Upper lobe of right lung (tissue), 1 donor: Measurements from ENCODE around the gene MAPK12. TPM values are rescaled to one million over a fixed set of nuclear protein-coding genes. Genes with fewer than 3 reads are reported as not detected.

ENCODE experiments used
- ATAC-seq: fragments of 200-7000 bp; cut with Tn5 transposase; one replicate; pipeline ENCODE4 v1.9.1; 2020; ENCODE audit warnings: mild to moderate bottlenecking, moderate library complexity
- DNase-seq: peaks from one replicate; pipeline ENCODE4 v3.0.0-alpha.2; 2020
- H3K27ac ChIP-seq: fragments of 200-600 bp; one replicate; pipeline ENCODE4 v1.8.0; 2022
- H3K27me3 ChIP-seq: fragments of 200-600 bp; one replicate; pipeline ENCODE4 v1.8.0; 2022; ENCODE audit warnings: mild to moderate bottlenecking
- H3K36me3 ChIP-seq: fragments of 200-600 bp; one replicate; pipeline ENCODE4 v1.8.0; 2022
- H3K4me1 ChIP-seq: fragments of 200-600 bp; one replicate; pipeline ENCODE4 v1.8.0; 2022
- H3K4me3 ChIP-seq: fragments of 200-600 bp; one replicate; pipeline ENCODE4 v1.8.0; 2022; ENCODE audit warnings: mild to moderate bottlenecking
- H3K9me3 ChIP-seq: fragments of 200-600 bp; one replicate; pipeline ENCODE4 v1.8.0; 2022
- intact Hi-C: fragments of 100-400 bp; cut with DNase I; formaldehyde crosslinking; loops from one replicate; pipeline ENCODE4 v1.11.0; 2022
- total RNA-seq: library from RNA; stranded (reverse); fragmentation: NEBNext Ultra II Directional; extraction: Animal tissue kit (Norgen Biotek cat#: 25700); gene quantifications from one replicate; pipeline ENCODE4 v1.2.1, GENCODE V29; 2021
- TF ChIP-seq, protein P1 (sequence below): fragments of 200-600 bp; IDR thresholded peaks from one replicate; pipeline ENCODE4 v1.8.0; 2022; ENCODE audit warnings: antibody characterized with exemption
- donor health status: DM: no; HTN: yes; CAD: no; lungs with severe emphysema.

Gene MAPK12
- total RNA-seq, 1 donor from 2014 or later = 22.2 TPM

DNA sequence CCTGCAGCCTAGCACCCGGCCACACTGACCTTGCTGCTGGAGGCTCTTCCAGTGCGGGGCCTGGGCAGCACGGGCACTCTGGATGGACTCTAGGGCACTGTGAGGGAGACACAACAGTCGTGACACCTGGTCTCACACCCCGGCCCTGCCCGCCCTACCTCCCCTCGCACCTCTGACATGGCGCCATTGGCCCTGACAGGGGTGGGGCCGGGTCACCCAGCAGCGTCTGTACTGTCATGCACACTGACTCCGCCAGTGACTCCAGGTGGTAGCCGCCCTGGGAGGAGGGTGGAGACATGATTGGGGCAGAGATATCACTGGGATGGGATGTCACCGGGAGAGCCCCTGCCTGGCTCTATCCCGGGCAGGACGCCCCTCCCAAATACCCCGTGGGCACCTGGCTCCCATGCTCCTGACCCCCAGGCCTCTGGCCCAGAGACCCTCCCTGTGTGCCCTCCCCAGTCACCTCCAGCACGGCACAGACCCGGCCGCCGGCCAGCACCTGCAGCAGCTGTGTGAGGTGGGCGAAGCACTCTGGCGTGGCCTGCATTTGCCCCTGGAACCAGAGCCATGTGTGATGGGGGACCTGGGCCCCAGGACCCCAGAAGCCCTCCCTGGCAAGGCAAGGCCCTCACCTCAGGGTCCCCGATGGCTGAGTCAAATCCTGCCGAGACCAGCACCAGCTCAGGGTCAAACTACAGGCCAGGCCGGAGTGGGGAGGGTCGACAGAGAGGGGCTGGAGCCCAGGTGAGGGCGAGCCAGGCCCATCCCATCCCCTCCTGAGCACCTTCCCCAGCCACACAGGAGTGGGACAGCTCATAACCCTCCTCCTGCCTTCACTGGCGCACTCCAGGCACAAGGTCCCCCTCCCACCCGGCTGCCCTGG, 13.0 kb downstream of the MAPK12 start:
- Histone ChIP-seq H3K4me1 (peaks cover 25% of the 10 kb centered on the region), H3K27ac (no peak overlapping the region), H3K4me3 (no peak overlapping the region), H3K27me3 (no peaks in the 10 kb centered on the region), H3K36me3 (peaks cover 22% of the 10 kb centered on the region), H3K9me3 (no peaks in the 10 kb centered on the region)
- intact Hi-C loops = no loop called here
- DNase-seq (no peak), ATAC-seq (no peak)
- TF ChIP-seq, protein P1, sequence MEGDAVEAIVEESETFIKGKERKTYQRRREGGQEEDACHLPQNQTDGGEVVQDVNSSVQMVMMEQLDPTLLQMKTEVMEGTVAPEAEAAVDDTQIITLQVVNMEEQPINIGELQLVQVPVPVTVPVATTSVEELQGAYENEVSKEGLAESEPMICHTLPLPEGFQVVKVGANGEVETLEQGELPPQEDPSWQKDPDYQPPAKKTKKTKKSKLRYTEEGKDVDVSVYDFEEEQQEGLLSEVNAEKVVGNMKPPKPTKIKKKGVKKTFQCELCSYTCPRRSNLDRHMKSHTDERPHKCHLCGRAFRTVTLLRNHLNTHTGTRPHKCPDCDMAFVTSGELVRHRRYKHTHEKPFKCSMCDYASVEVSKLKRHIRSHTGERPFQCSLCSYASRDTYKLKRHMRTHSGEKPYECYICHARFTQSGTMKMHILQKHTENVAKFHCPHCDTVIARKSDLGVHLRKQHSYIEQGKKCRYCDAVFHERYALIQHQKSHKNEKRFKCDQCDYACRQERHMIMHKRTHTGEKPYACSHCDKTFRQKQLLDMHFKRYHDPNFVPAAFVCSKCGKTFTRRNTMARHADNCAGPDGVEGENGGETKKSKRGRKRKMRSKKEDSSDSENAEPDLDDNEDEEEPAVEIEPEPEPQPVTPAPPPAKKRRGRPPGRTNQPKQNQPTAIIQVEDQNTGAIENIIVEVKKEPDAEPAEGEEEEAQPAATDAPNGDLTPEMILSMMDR = no peak

DNA sequence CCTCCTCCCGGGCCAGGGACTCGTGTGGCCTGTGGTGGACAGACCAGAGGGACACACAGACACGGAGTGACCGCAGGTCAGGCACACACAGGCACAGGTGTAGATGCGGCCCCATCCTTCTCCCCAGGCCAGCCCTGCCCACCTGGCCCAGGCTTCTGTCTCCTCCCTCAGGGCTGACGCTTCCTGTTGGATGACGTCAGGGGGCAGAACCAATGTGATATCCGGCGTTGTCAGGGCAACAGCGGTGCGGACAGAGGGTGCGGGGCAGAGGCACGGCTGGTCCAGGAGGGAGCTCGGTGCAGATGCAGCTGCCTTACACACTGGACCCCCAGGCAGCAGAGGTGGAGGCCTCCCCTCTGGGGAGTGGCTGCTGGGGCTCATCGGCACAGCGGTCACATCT, 13.7 kb downstream of the MAPK12 start:
- ATAC-seq (no peak), DNase-seq (no peak)
- intact Hi-C loops = no loop called here
- peaks cover 22% of the 10 kb centered on the region for H3K36me3 ChIP-seq
- peaks cover 31% of the 10 kb centered on the region for H3K4me1 ChIP-seq
- H3K4me3 ChIP-seq = no peak overlapping the region
- H3K27ac ChIP-seq = no peak overlapping the region
- H3K9me3 ChIP-seq = no peaks in the 10 kb centered on the region
- H3K27me3 ChIP-seq = no peaks in the 10 kb centered on the region
- TF ChIP-seq, protein P1 = no peak

DNA sequence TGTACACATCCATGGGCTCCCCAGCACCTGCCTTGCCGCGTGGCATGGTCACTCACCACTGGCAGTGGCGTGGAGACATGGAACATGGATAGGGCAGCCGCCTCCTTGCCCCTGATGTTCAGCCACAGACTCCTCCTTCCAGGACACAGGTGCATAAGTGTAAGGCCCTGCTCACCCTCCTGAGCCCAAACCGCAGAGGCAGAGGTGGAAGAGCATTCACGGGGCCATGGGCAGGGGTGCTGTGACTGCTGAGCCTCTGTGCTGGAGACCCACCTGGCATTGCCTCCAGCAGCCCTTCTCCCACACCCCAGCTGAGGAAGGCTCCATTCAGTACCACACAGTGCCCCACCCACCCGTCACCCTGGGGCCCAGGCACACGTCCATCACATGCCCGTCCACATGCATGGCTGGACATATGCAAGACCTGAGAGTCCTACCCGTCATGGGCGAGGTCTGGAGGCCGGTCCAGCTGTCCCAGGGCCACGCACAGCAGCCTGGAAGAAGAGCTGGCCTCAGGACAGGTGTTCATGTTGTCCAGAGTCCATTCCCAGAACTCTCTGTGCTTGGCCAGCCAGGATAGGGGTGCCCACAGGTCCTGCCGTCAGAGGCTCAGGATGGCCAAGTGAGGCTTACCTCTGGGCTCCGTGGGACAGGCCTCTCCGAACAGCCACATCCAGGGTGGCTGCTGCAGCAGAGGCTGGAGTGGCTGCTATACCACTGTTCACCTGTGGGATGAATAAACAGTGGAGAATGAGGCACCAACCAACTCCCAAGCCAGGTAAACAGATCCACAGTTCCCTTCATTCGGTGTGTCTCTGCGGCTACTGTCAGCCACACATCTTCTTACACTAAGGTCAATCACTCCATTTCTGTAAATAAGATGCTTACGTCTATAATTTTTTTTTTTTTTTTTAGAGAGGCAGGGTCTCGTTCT, 15.0 kb downstream of the MAPK12 start:
- no peak overlapping the region for H3K4me3 ChIP-seq
- no peak for ATAC-seq
- H3K36me3 ChIP-seq = peaks cover 22% of the 10 kb centered on the region
- intact Hi-C loops = no loop called here
- H3K27ac ChIP-seq = no peak overlapping the region
- no peaks in the 10 kb centered on the region for H3K27me3 ChIP-seq
- DNase-seq = no peak
- peaks cover 44% of the 10 kb centered on the region for H3K4me1 ChIP-seq
- no peaks in the 10 kb centered on the region for H3K9me3 ChIP-seq
- TF ChIP-seq, protein P1 = no peak

DNA sequence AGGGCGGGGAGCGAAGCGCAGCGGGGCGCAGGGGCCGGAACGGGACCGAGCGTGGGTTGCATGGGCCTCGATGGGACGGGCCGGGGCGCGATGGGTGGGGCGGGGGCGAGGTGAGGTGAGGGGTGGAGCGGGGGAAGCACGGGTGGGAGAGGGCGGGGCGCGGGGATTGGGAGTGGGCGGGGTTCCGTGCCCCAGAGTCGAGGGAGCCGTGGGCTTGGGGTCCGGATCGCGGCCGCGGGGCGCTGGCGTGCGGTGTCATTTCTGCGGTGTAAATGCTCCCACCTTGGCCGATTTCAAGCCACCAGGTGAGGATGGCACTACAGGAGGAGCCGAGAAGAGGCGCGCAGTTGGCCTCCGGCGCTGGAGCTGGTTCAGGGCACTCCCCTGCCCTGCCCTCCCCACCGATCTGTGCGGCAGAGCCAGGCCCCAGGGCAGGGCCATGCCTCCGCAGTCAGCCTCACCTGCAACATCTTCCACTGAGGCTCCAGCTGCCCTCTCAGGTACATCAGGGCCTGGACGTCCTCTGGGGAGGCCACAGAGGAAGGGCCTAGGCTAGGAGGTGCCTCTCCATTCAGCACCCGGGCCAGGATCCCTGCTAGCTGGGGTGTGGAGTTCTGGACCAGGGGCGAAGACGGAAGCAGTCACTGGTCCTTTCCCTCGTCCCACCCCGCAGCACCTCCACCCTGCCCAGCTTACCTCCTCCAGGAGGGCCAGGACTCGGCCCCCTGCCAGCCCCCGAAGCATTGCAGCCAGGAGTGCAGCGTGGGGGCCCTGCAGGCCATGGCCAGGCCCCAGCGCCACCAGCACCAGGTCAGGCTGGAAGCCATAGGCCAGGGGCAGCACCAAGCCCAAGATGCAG, 16.0 kb downstream of the MAPK12 start:
- peaks cover 25% of the 10 kb centered on the region for H3K36me3 ChIP-seq
- H3K4me1 ChIP-seq = peaks cover 53% of the 10 kb centered on the region
- peak overlapping the region; percentile 87 for H3K4me3 ChIP-seq
- peak overlapping the region; percentile 88 for H3K27ac ChIP-seq
- no peaks in the 10 kb centered on the region for H3K9me3 ChIP-seq
- DNase-seq (no peak), ATAC-seq (peak; percentile 52)
- TF ChIP-seq, protein P1 = no peak
- no peaks in the 10 kb centered on the region for H3K27me3 ChIP-seq
- intact Hi-C loops = no loop called here
